Stimulated activated CD4-positive, alpha-beta T cell treated with anti-CD3 and anti-CD28 coated beads, TNF-alpha, amount 100 ng/mL, for 24 hours (primary cell): ENCODE results near the gene CCR5.
"Not testable (repeated sequence)": the region's sequence is repeated elsewhere in the genome, so short reads cannot be mapped to it uniquely, and the experiment has no call there.

Source experiments
- DNase-seq, 3 experiments: peaks; one replicate each; pipeline ENCODE4 v3.0.0-alpha.2; 2020; ENCODE audit warnings: low read depth in 3 of 3

The CCR5 gene

GRCh38 chr3:46370839-46371518 is at the start of gene CCR5:
Gene CCR5 (plus strand): TSS chr3:46370946. CDS start chr3:46372903, 1,957 bp downstream.
- DNase-seq: no peak

- DNase-seq: no peak
These were observed 49.2 kb upstream of the CCR5 start for GRCh38 chr3:46321461-46322104.

GRCh38 chr3:46324036-46324435 is 46.7 kb upstream of the CCR5 start:
- DNase-seq: no peak

GRCh38 chr3:46325645-46326300 is 45.0 kb upstream of the CCR5 start:
- DNase-seq: no peak

GRCh38 chr3:46330676-46331075 is 40.1 kb upstream of the CCR5 start:
- DNase-seq: not testable (repeated sequence)

- no peak for DNase-seq
These were observed 35.8 kb upstream of the CCR5 start for GRCh38 chr3:46334741-46335478.

- DNase-seq: no peak
These were observed 35.2 kb upstream of the CCR5 start for GRCh38 chr3:46335541-46335940.

GRCh38 chr3:46337911-46338310 is 32.8 kb upstream of the CCR5 start:
- no peak for DNase-seq

- no peak for DNase-seq
These were observed 31.9 kb upstream of the CCR5 start for GRCh38 chr3:46338840-46339239.

- DNase-seq: no peak
These were observed 26.3 kb upstream of the CCR5 start for GRCh38 chr3:46344476-46344875.

GRCh38 chr3:46348823-46349482 is 21.8 kb upstream of the CCR5 start:
- no peak for DNase-seq

GRCh38 chr3:46349484-46350261 is 21.1 kb upstream of the CCR5 start:
- no peak for DNase-seq

GRCh38 chr3:46350262-46350565 is 20.5 kb upstream of the CCR5 start:
- DNase-seq: no peak

- no peak for DNase-seq
These were observed 19.1 kb upstream of the CCR5 start for GRCh38 chr3:46351646-46352045.

- no peak for DNase-seq
These were observed 17.7 kb upstream of the CCR5 start for GRCh38 chr3:46353090-46353489.

GRCh38 chr3:46353647-46354410 is 16.9 kb upstream of the CCR5 start, which contains the start of gene CCR2:
Gene CCR2 (plus strand): TSS chr3:46354111. CDS start chr3:46357528, 3,417 bp downstream.
- peak in 1 of 3 experiments; percentile 22 for DNase-seq

- no peak for DNase-seq
These were observed 16.3 kb upstream of the CCR5 start for GRCh38 chr3:46354478-46354877.

- no peak for DNase-seq
These were observed 15.8 kb upstream of the CCR5 start for GRCh38 chr3:46354984-46355383.

- DNase-seq: no peak
These were observed 14.5 kb upstream of the CCR5 start for GRCh38 chr3:46356276-46356675.

GRCh38 chr3:46356909-46357308 is 13.8 kb upstream of the CCR5 start:
- no peak for DNase-seq
